Activated T-cell treated with anti-CD3 and anti-CD28 coated beads, Interleukin-2, amount 50 U/mL, for 24 hours (primary cell): ENCODE measurements around the gene PRKACG.
"Not testable (repeated sequence)": the region's sequence is repeated elsewhere in the genome, so short reads cannot be mapped to it uniquely, and the experiment has no call there.

Experiments
- DNase-seq: peaks from one replicate; pipeline ENCODE4 v3.0.0-alpha.2; 2020
- H3K27ac Mint-ChIP-seq: 2 replicates; pipeline ENCODE4 v1.8.0; 2020; ENCODE audit warnings: mild to moderate bottlenecking, mixed read lengths
- H3K27me3 Mint-ChIP-seq: 2 replicates; pipeline ENCODE4 v1.8.0; 2020; ENCODE audit warnings: mixed read lengths
- H3K36me3 Mint-ChIP-seq: 2 replicates; pipeline ENCODE4 v1.8.0; 2020; ENCODE audit warnings: low read depth, mixed read lengths
- H3K4me1 Mint-ChIP-seq: 2 replicates; pipeline ENCODE4 v1.8.0; 2020; ENCODE audit warnings: low read depth, mixed read lengths
- H3K4me3 Mint-ChIP-seq: 2 replicates; pipeline ENCODE4 v1.8.0; 2020; ENCODE audit warnings: mild to moderate bottlenecking, moderate library complexity, mixed read lengths
- H3K9me3 Mint-ChIP-seq: 2 replicates; pipeline ENCODE4 v1.8.0; 2020; ENCODE audit warnings: mixed read lengths

Gene PRKACG

GRCh38 chr9:69012696-69013381 lies 1.1 kb downstream of the PRKACG start:
- no peak for DNase-seq
- Mint-ChIP-seq H3K36me3 (no peaks in the 10 kb centered on the region), H3K4me1 (peaks cover 5% of the 10 kb centered on the region), H3K4me3 (no peak overlapping the region), H3K9me3 (no peaks in the 10 kb centered on the region), H3K27me3 (peaks cover 19% of the 10 kb centered on the region), H3K27ac (no peak overlapping the region)

- no peak for DNase-seq
- no peaks in the 10 kb centered on the region for H3K9me3 Mint-ChIP-seq
- peaks cover 19% of the 10 kb centered on the region for H3K27me3 Mint-ChIP-seq
- H3K4me1 Mint-ChIP-seq = peaks cover 5% of the 10 kb centered on the region
- H3K27ac Mint-ChIP-seq = no peak overlapping the region
- H3K4me3 Mint-ChIP-seq = no peak overlapping the region
- H3K36me3 Mint-ChIP-seq = no peaks in the 10 kb centered on the region
These were observed 4.2 kb downstream of the PRKACG start for GRCh38 chr9:69009708-69010107.

GRCh38 chr9:69004836-69005235 lies 9.1 kb downstream of the PRKACG start:
- DNase-seq = no peak
- H3K9me3 Mint-ChIP-seq = no peaks in the 10 kb centered on the region
- no peaks in the 10 kb centered on the region for H3K36me3 Mint-ChIP-seq
- H3K4me1 Mint-ChIP-seq = no peaks in the 10 kb centered on the region
- no peaks in the 10 kb centered on the region for H3K27me3 Mint-ChIP-seq
- no peak overlapping the region for H3K27ac Mint-ChIP-seq
- no peak overlapping the region for H3K4me3 Mint-ChIP-seq

GRCh38 chr9:69003051-69003450 lies 10.9 kb downstream of the PRKACG start:
- no peak for DNase-seq
- H3K9me3 Mint-ChIP-seq = no peaks in the 10 kb centered on the region
- H3K4me1 Mint-ChIP-seq = peaks cover 14% of the 10 kb centered on the region
- H3K4me3 Mint-ChIP-seq = no peak overlapping the region
- H3K27me3 Mint-ChIP-seq = no peaks in the 10 kb centered on the region
- no peak overlapping the region for H3K27ac Mint-ChIP-seq
- no peaks in the 10 kb centered on the region for H3K36me3 Mint-ChIP-seq

GRCh38 chr9:69001921-69002320 lies 12.0 kb downstream of the PRKACG start:
- Mint-ChIP-seq H3K36me3 (no peaks in the 10 kb centered on the region), H3K4me1 (peaks cover 19% of the 10 kb centered on the region), H3K9me3 (no peaks in the 10 kb centered on the region)

GRCh38 chr9:68999393-69000105 lies 14.4 kb downstream of the PRKACG start:
- no peaks in the 10 kb centered on the region for H3K9me3 Mint-ChIP-seq
- peaks cover 32% of the 10 kb centered on the region for H3K4me1 Mint-ChIP-seq
- no peaks in the 10 kb centered on the region for H3K36me3 Mint-ChIP-seq
- H3K27ac Mint-ChIP-seq = peak overlapping the region; percentile 42
- H3K4me3 Mint-ChIP-seq = no peak overlapping the region
- H3K27me3 Mint-ChIP-seq = no peaks in the 10 kb centered on the region
- peak; percentile 60 for DNase-seq

More at GRCh38 chr9:69001921-69002320, 12.0 kb downstream of the PRKACG start:
- H3K4me3 Mint-ChIP-seq = no peak overlapping the region
- no peaks in the 10 kb centered on the region for H3K27me3 Mint-ChIP-seq
- no peak overlapping the region for H3K27ac Mint-ChIP-seq
- no peak for DNase-seq

- no peak for DNase-seq
- no peaks in the 10 kb centered on the region for H3K27me3 Mint-ChIP-seq
- H3K36me3 Mint-ChIP-seq = no peaks in the 10 kb centered on the region
- H3K9me3 Mint-ChIP-seq = no peaks in the 10 kb centered on the region
- H3K4me1 Mint-ChIP-seq = peaks cover 32% of the 10 kb centered on the region
- H3K4me3 Mint-ChIP-seq = no peak overlapping the region
- H3K27ac Mint-ChIP-seq = no peak overlapping the region
These were observed 15.1 kb downstream of the PRKACG start for GRCh38 chr9:68998812-68999211.

GRCh38 chr9:68998385-68998784 lies 15.5 kb downstream of the PRKACG start:
- no peaks in the 10 kb centered on the region for H3K9me3 Mint-ChIP-seq
- DNase-seq = no peak
- no peak overlapping the region for H3K27ac Mint-ChIP-seq
- H3K4me3 Mint-ChIP-seq = no peak overlapping the region
- no peaks in the 10 kb centered on the region for H3K27me3 Mint-ChIP-seq
- H3K4me1 Mint-ChIP-seq = peaks cover 32% of the 10 kb centered on the region
- no peaks in the 10 kb centered on the region for H3K36me3 Mint-ChIP-seq

GRCh38 chr9:68997666-68998065 lies 16.2 kb downstream of the PRKACG start:
- no peak overlapping the region for H3K27ac Mint-ChIP-seq
- H3K27me3 Mint-ChIP-seq = no peaks in the 10 kb centered on the region
- no peak for DNase-seq
- peaks cover 32% of the 10 kb centered on the region for H3K4me1 Mint-ChIP-seq
- no peaks in the 10 kb centered on the region for H3K36me3 Mint-ChIP-seq
- H3K4me3 Mint-ChIP-seq = no peak overlapping the region
- H3K9me3 Mint-ChIP-seq = no peaks in the 10 kb centered on the region

GRCh38 chr9:68996462-68996861 lies 17.5 kb downstream of the PRKACG start:
- H3K36me3 Mint-ChIP-seq = no peaks in the 10 kb centered on the region
- H3K4me3 Mint-ChIP-seq = no peak overlapping the region
- H3K27ac Mint-ChIP-seq = peak overlapping the region; percentile 40

GRCh38 chr9:68995776-68996175 lies 18.1 kb downstream of the PRKACG start:
- no peaks in the 10 kb centered on the region for H3K9me3 Mint-ChIP-seq
- no peaks in the 10 kb centered on the region for H3K36me3 Mint-ChIP-seq
- H3K4me3 Mint-ChIP-seq = no peak overlapping the region
- no peak overlapping the region for H3K27ac Mint-ChIP-seq
- no peaks in the 10 kb centered on the region for H3K27me3 Mint-ChIP-seq
- H3K4me1 Mint-ChIP-seq = peaks cover 32% of the 10 kb centered on the region
- DNase-seq = no peak

More at GRCh38 chr9:68996462-68996861, 17.5 kb downstream of the PRKACG start:
- Mint-ChIP-seq H3K27me3 (no peaks in the 10 kb centered on the region), H3K4me1 (peaks cover 32% of the 10 kb centered on the region), H3K9me3 (no peaks in the 10 kb centered on the region)
- no peak for DNase-seq

GRCh38 chr9:68991457-68991856 lies 22.5 kb downstream of the PRKACG start:
- H3K4me3 Mint-ChIP-seq = no peak overlapping the region
- H3K27ac Mint-ChIP-seq = no peak overlapping the region
- DNase-seq = no peak
- peaks cover 8% of the 10 kb centered on the region for H3K4me1 Mint-ChIP-seq
- H3K36me3 Mint-ChIP-seq = no peaks in the 10 kb centered on the region
- no peaks in the 10 kb centered on the region for H3K9me3 Mint-ChIP-seq
- no peaks in the 10 kb centered on the region for H3K27me3 Mint-ChIP-seq

- H3K9me3 Mint-ChIP-seq, H3K27ac Mint-ChIP-seq, H3K27me3 Mint-ChIP-seq, H3K4me3 Mint-ChIP-seq, DNase-seq, H3K36me3 Mint-ChIP-seq: not testable (repeated sequence)
- H3K4me1 Mint-ChIP-seq = peaks cover 24% of the 10 kb centered on the region
These were observed 27.0 kb downstream of the PRKACG start for GRCh38 chr9:68986949-68987348.

- Mint-ChIP-seq H3K36me3 (no peaks in the 10 kb centered on the region), H3K27ac (no peak overlapping the region), H3K9me3 (no peaks in the 10 kb centered on the region), H3K4me1 (peaks cover 48% of the 10 kb centered on the region), H3K4me3 (no peak overlapping the region), H3K27me3 (no peaks in the 10 kb centered on the region)
- no peak for DNase-seq
These were observed 30.1 kb downstream of the PRKACG start for GRCh38 chr9:68983522-68984424.
